HG03039 (cell line): Measurements from ENCODE around the gene CRMP1.

Experiments used
- ATAC-seq: cut with Tn5 transposase; IDR thresholded peaks from one replicate; pipeline ENCODE4 v1.9.1; 2021; ENCODE audit warnings: mild to moderate bottlenecking, moderate library complexity; ENCODE audit not compliant: unreplicated experiment

Gene CRMP1

DNA sequence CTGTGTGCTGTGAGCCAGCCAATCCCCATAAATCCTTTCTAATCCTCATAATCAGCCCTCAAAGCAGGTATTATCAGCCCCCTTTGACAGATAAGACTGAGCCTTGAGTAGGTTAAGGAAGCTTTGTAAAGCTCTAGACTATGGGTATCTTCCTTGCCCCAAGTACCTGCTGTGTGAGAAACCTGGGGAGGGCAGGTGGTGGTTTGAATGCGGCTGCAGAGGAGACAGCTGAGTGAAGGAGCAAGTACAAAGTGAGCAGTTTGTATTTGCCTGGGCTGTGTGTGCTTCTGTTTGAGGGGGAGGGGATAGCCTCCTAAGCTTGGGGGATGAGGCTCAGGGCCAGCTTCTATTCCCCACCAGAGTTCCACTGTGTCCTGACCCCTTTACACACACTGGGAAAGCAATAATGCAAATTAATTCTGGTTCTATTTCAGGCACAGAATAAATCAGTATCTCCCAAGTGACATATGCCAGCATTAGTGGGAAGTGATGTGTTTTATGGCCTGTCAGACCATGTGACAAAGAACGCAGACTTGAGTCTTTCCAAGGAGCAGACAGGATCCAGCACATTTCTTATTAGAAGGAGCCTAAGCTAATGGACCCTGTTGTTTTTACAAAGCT lies 118.4 kb downstream of the CRMP1 start:
- no peak for ATAC-seq

DNA sequence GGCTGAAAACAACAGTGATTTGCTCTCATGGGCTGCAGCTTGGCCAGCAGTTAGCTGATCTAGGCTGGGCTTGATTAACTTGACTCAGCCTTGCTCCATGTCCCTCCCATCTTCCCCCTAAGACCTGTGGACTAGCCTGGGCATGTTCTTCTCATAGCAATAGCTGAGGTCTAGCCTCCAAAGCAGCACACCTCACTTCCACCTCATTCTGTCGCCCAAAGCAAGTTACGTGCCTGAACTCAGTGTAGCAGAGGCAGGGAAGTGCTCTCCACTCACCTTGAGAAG lies 119.7 kb downstream of the CRMP1 start:
- ATAC-seq = no peak

DNA sequence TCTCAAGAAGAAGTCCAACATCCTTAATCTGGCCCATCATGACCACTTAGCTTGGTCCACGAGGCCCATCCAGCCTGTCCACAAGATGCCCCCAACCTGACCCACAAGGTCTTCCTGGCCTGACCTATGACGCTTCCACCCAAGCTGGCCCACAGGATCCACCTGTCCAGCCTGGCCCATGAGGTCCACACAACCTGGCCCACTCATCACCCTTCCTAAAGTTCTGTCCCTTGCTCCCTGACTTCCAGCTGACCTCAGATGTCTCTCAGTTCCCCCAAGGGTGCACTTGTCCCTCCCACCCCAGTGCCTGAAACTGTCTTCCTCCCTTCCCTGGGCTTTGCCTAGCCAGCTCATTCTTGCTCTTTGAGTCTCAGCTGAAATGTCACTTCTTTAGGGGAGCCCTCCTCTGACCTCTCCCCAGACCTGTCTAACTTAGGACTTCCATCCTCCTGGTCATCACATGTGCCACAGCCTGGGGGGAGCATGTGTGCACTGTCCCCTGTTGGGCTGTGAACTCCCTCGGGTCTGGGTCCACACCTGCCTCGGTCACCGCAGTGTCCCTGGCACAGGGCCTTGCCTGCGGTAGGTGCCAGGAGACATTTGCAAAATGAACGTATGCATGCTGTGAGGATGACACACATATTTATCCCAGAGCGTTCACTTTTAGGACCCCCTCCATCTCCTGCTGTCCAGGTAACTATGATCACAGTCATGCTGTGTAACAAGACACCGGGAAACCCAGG lies 120.2 kb downstream of the CRMP1 start:
- ATAC-seq = no peak
